ENCODE measurements around the gene OPCML. TPM values are rescaled to one million over a fixed set of nuclear protein-coding genes. Genes with fewer than 3 reads are reported as not detected.

OPCML gene
- total RNA-seq, 1 experiment from 2014 or later, result not detected

DNA sequence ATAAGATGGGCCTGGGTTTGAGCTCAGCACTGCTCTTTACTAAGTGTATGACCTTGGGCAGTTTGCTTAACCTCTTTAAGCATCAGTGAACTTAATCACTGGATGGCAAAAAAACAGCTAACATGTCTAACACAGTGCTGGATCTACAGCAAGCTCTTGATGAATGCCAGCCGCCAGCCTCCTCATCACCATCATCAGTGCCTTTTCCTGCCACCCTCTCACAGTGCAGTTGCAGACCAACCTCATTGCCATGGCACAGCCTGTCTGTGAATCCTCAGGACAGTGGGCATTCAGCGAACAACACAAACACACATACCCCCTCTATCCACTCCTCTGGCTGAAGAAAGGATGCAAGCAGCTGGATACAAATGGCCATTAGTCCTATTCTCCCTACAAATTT lies 133.0 kb downstream of the OPCML start:
- no peaks in the 10 kb centered on the region for H3K4me1 ChIP-seq (ENCODE audit: control insufficient read depth, insufficient read depth, low read length)
- H3K27me3 ChIP-seq (ENCODE audit: control insufficient read depth, insufficient read depth, low read length), result no peaks in the 10 kb centered on the region
- ATAC-seq (no peak), DNase-seq (ENCODE audit: low read depth, low spot score) (no peak)
- TF ChIP-seq, protein P1, sequence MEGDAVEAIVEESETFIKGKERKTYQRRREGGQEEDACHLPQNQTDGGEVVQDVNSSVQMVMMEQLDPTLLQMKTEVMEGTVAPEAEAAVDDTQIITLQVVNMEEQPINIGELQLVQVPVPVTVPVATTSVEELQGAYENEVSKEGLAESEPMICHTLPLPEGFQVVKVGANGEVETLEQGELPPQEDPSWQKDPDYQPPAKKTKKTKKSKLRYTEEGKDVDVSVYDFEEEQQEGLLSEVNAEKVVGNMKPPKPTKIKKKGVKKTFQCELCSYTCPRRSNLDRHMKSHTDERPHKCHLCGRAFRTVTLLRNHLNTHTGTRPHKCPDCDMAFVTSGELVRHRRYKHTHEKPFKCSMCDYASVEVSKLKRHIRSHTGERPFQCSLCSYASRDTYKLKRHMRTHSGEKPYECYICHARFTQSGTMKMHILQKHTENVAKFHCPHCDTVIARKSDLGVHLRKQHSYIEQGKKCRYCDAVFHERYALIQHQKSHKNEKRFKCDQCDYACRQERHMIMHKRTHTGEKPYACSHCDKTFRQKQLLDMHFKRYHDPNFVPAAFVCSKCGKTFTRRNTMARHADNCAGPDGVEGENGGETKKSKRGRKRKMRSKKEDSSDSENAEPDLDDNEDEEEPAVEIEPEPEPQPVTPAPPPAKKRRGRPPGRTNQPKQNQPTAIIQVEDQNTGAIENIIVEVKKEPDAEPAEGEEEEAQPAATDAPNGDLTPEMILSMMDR (IDR thresholded peaks at IDR 0.05), result no peak
- TF ChIP-seq TCF7L2 (IDR thresholded peaks at IDR 0.05; ENCODE audit: low read depth, low read length), result no peak
- TF ChIP-seq SIN3A (IDR thresholded peaks at IDR 0.05; ENCODE audit: borderline replicate concordance, insufficient read depth, low read depth, low read length), result no peak
- TF ChIP-seq, protein P2, sequence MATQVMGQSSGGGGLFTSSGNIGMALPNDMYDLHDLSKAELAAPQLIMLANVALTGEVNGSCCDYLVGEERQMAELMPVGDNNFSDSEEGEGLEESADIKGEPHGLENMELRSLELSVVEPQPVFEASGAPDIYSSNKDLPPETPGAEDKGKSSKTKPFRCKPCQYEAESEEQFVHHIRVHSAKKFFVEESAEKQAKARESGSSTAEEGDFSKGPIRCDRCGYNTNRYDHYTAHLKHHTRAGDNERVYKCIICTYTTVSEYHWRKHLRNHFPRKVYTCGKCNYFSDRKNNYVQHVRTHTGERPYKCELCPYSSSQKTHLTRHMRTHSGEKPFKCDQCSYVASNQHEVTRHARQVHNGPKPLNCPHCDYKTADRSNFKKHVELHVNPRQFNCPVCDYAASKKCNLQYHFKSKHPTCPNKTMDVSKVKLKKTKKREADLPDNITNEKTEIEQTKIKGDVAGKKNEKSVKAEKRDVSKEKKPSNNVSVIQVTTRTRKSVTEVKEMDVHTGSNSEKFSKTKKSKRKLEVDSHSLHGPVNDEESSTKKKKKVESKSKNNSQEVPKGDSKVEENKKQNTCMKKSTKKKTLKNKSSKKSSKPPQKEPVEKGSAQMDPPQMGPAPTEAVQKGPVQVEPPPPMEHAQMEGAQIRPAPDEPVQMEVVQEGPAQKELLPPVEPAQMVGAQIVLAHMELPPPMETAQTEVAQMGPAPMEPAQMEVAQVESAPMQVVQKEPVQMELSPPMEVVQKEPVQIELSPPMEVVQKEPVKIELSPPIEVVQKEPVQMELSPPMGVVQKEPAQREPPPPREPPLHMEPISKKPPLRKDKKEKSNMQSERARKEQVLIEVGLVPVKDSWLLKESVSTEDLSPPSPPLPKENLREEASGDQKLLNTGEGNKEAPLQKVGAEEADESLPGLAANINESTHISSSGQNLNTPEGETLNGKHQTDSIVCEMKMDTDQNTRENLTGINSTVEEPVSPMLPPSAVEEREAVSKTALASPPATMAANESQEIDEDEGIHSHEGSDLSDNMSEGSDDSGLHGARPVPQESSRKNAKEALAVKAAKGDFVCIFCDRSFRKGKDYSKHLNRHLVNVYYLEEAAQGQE (IDR thresholded peaks at IDR 0.05; ENCODE audit: insufficient read depth in 1 of 2, low read depth in 2 of 2, low read length in 1 of 2), result no peak
- ChIA-PET CTCF (no interaction called here), POLR2A (no interaction called here)
- no peaks in the 10 kb centered on the region for H3K36me3 ChIP-seq (ENCODE audit: control insufficient read depth, insufficient read depth, low read length)
- intact Hi-C loops (cut with micrococcal nuclease; ENCODE audit: unreplicated experiment), result no loop called here
- H3K4me3 ChIP-seq (ENCODE audit: low read depth in 2 of 2, low read length in 2 of 2), result no peak overlapping the region
- no peaks in the 10 kb centered on the region for H3K9me3 ChIP-seq (ENCODE audit: control insufficient read depth, insufficient read depth, low read depth, low read length)
- no TSS peak for BruUV-seq (replicated peaks)
- H3K27ac ChIP-seq (ENCODE audit: low read length), result no peak overlapping the region
- in situ Hi-C loops (cut with HindIII; ENCODE audit: low pct_unique_long_range_greater_than_20kb, low sequenced_read_pairs), result no loop called here

DNA sequence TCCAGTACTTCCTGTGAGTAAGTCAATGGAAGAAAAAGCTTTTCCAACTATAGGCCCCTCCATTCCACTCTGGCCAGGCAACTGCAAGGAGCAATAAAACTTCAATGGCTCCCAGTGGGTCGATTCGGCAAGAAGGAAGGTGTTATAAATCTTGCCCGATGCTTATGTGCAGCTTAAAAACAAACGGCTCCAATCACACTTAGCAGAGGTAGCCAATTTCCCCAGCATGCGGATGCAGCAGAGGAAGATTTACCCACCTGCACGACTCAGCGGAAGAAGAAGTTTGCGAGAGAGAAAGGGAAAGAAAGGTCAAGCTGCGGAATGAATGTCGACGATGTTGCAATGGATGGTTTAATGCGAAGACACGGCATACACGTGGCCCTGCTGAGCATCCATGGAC lies 141.5 kb downstream of the OPCML start:
- Histone ChIP-seq H3K36me3 (ENCODE audit: control insufficient read depth, insufficient read depth, low read length) (no peaks in the 10 kb centered on the region), H3K9me3 (ENCODE audit: control insufficient read depth, insufficient read depth, low read depth, low read length) (no peaks in the 10 kb centered on the region), H3K4me3 (ENCODE audit: low read depth in 2 of 2, low read length in 2 of 2) (no peak overlapping the region), H3K27me3 (ENCODE audit: control insufficient read depth, insufficient read depth, low read length) (no peaks in the 10 kb centered on the region), H3K4me1 (ENCODE audit: control insufficient read depth, insufficient read depth, low read length) (no peaks in the 10 kb centered on the region), H3K27ac (ENCODE audit: low read length) (no peak overlapping the region)
- POLR2A ChIA-PET, result no interaction called here
- intact Hi-C loops (cut with micrococcal nuclease; ENCODE audit: unreplicated experiment) (no loop called here), in situ Hi-C loops (cut with HindIII; ENCODE audit: low pct_unique_long_range_greater_than_20kb, low sequenced_read_pairs) (no loop called here)
- TF ChIP-seq, protein P1 (IDR thresholded peaks at IDR 0.05), result no peak
- TF ChIP-seq TCF7L2 (IDR thresholded peaks at IDR 0.05; ENCODE audit: low read depth, low read length), result no peak
- TF ChIP-seq POLR2AphosphoS5 (IDR thresholded peaks at IDR 0.05; ENCODE audit: low read depth, low read length), result no peak
- TF ChIP-seq, protein P2 (IDR thresholded peaks at IDR 0.05; ENCODE audit: insufficient read depth in 1 of 2, low read depth in 2 of 2, low read length in 1 of 2), result no peak
- TF ChIP-seq SIN3A (IDR thresholded peaks at IDR 0.05; ENCODE audit: borderline replicate concordance, insufficient read depth, low read depth, low read length), result no peak
- CTCF ChIA-PET, result no interaction called here
- no peak for ATAC-seq
- DNase-seq (ENCODE audit: low read depth, low spot score), result no peak
- BruUV-seq (replicated peaks), result no TSS peak
